HG03025 (cell line): ENCODE measurements around the gene SYT6.

Experiments used
- ATAC-seq: cut with Tn5 transposase; IDR thresholded peaks from one replicate; pipeline ENCODE4 v1.9.1; 2021; ENCODE audit warnings: mild to moderate bottlenecking, moderate library complexity; ENCODE audit not compliant: unreplicated experiment, low FRiP score

Gene SYT6

GRCh38 chr1:114154963-114155322 is 1.3 kb upstream of the SYT6 start:
- no peak for ATAC-seq

- no peak for ATAC-seq
These were observed 685 bp upstream of the SYT6 start for GRCh38 chr1:114154146-114154962.

- no peak for ATAC-seq
These were observed 985 bp downstream of the SYT6 start for GRCh38 chr1:114152508-114153260.

GRCh38 chr1:114152089-114152507 is 1.6 kb downstream of the SYT6 start:
- ATAC-seq: no peak

GRCh38 chr1:114150016-114150415 is 3.7 kb downstream of the SYT6 start:
- no peak for ATAC-seq

- no peak for ATAC-seq
These were observed 4.5 kb downstream of the SYT6 start for GRCh38 chr1:114149211-114149610.

- ATAC-seq: no peak
These were observed 8.0 kb downstream of the SYT6 start for GRCh38 chr1:114145504-114146151.

- ATAC-seq: no peak
These were observed 9.7 kb downstream of the SYT6 start for GRCh38 chr1:114144016-114144415.

GRCh38 chr1:114139540-114139939 is 14.1 kb downstream of the SYT6 start:
- no peak for ATAC-seq

- ATAC-seq: no peak
These were observed 16.2 kb downstream of the SYT6 start for GRCh38 chr1:114137497-114137896.

- no peak for ATAC-seq
These were observed 17.9 kb downstream of the SYT6 start for GRCh38 chr1:114135786-114136185.

- no peak for ATAC-seq
These were observed 19.2 kb downstream of the SYT6 start for GRCh38 chr1:114134518-114134917.

GRCh38 chr1:114133129-114133528 is 20.5 kb downstream of the SYT6 start:
- ATAC-seq: no peak

- ATAC-seq: no peak
These were observed 22.0 kb downstream of the SYT6 start for GRCh38 chr1:114131526-114132220.

- no peak for ATAC-seq
These were observed 22.7 kb downstream of the SYT6 start for GRCh38 chr1:114130846-114131525.

- no peak for ATAC-seq
These were observed 23.5 kb downstream of the SYT6 start for GRCh38 chr1:114130213-114130612.

GRCh38 chr1:114128293-114128692 is 25.4 kb downstream of the SYT6 start:
- no peak for ATAC-seq

- ATAC-seq: no peak
These were observed 27.2 kb downstream of the SYT6 start for GRCh38 chr1:114126261-114127095.

GRCh38 chr1:114124644-114125043 is 29.0 kb downstream of the SYT6 start:
- ATAC-seq: no peak
